Measurements from ENCODE around the gene SUPT3H. TPM values are rescaled to one million over a fixed set of nuclear protein-coding genes. Genes with fewer than 3 reads are reported as not detected.
A peak's percentile ranks its signal among the peaks of the same experiment; 100 is the strongest.

Gene SUPT3H
- total and polyA plus RNA-seq, 5 experiments from 2014 or later: 16.9 to 20.8 (median 20.0) TPM

DNA sequence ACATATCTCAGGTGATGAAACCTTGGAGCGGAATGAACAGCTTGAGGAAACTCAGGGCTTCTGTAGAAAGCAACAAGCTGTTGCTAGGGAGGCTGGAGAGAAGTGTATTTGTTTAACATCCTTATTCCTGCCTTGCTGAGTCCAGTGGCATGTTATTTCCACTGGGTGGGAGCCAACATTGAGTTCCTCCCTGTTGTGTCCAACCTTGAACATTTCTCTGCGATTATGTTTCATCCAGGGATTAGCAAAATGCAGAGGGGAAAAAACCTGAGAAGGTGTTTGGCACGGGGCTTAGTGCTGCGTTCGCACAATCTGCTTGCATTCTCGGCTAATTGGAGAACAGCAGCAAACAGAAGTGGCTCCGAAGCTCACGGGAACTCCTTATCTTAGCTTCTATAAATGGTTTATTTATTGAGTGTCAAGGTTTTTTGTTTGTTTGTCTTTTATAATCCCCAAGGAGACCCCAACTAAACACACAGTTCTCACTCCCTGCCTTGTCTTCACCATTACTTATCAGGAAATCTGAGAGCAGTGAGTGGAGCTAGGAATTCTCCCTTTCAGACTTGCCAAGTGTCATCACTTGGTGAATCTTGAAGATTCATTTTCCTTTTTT lies 577.5 kb downstream of the SUPT3H start:
- Mint-ChIP-seq H3K36me3 (peaks cover 0 to 5% (median 0%) of the 10 kb centered on the region in 3 donors), H3K4me3 (no peak overlapping the region), H3K27me3 (peaks cover 0 to 2% (median 0%) of the 10 kb centered on the region in 5 donors), H3K9me3 (peaks cover 0 to 5% (median 0%) of the 10 kb centered on the region in 9 donors), H3K27ac (no peak overlapping the region), H3K4me1 (peaks cover 0 to 10% (median 8%) of the 10 kb centered on the region in 4 donors)
- POLR2A ChIA-PET: no interaction called here
- DNase-seq: no peak
- no peak for ATAC-seq

DNA sequence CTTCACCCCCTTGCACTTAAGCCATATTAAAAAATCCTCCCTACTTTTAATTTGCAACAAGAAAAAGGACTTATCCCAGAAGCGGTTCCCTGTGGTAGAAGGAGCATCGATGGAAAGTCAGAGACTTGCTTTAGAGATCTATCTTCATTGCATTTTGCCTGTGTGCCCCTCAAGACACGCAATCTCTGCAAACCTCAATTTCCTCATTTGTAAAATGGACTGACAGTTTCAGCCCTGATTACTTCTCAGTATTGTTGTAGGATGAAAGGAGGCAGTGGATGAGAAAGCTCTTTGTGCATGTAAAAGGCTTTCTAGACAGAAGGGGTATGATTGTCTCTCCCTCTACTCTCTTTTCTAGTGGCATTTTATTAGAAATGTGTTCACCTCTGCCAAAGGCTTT lies 580.0 kb downstream of the SUPT3H start:
- H3K36me3 Mint-ChIP-seq: peaks cover 0 to 5% (median 0%) of the 10 kb centered on the region in 3 donors
- POLR2A ChIA-PET: no interaction called here
- peaks cover 0 to 5% (median 0%) of the 10 kb centered on the region in 9 donors for H3K9me3 Mint-ChIP-seq
- H3K4me3 Mint-ChIP-seq: no peak overlapping the region
- H3K27ac Mint-ChIP-seq: no peak overlapping the region
- ATAC-seq (no peak), DNase-seq (no peak)
- H3K27me3 Mint-ChIP-seq: peaks cover 0 to 5% (median 2%) of the 10 kb centered on the region in 5 donors
- H3K4me1 Mint-ChIP-seq: peaks cover 0 to 6% (median under 1%) of the 10 kb centered on the region in 4 donors

- H3K27me3 Mint-ChIP-seq: peaks cover 0 to 5% (median 2%) of the 10 kb centered on the region in 5 donors
- DNase-seq (no peak), ATAC-seq (no peak)
- peaks cover 0 to 7% (median 3%) of the 10 kb centered on the region in 4 donors for H3K4me1 Mint-ChIP-seq
- peaks cover 0 to 10% (median 0%) of the 10 kb centered on the region in 3 donors for H3K36me3 Mint-ChIP-seq
- H3K4me3 Mint-ChIP-seq: no peak overlapping the region
- POLR2A ChIA-PET: no interaction called here
- H3K27ac Mint-ChIP-seq: no peak overlapping the region
- H3K9me3 Mint-ChIP-seq: peaks cover 0 to 9% (median 0%) of the 10 kb centered on the region in 9 donors
These were observed 582.4 kb downstream of the SUPT3H start for GRCh38 chr6:44795326-44795725.

DNA sequence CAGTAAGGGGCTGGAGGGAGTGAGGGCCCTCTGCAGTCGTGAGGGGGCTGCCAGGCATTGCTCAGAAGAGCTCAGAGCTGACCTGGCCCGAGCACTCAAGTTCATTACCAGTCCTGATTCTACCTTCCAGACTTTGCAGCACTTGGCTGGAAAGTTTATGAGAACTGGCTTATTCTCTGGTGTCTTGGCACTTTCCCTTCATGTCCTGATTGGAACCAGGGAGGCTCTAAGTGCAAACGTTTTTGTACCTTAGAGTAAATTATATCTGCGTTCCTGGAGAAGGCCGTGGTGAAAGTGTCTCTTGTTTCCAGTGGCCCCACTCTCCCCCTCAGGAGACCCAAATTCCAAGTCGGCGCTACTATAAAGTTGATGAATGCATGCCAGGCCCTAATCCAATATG lies 587.9 kb downstream of the SUPT3H start:
- H3K4me1 Mint-ChIP-seq: peaks cover 18 to 27% (median 24%) of the 10 kb centered on the region in 4 donors
- no peak overlapping the region for H3K4me3 Mint-ChIP-seq
- no peak for DNase-seq
- no peak for ATAC-seq
- no peak overlapping the region for H3K27ac Mint-ChIP-seq
- POLR2A ChIA-PET: interaction anchor here (0.6 kb wide), 1 partner anchor 419 kb away, joined by 3 read pairs; no protein-coding TSS in a partner anchor
- H3K36me3 Mint-ChIP-seq: peaks cover 0 to 5% (median 3%) of the 10 kb centered on the region in 3 donors
- peaks cover 0 to 17% (median 0%) of the 10 kb centered on the region in 9 donors for H3K9me3 Mint-ChIP-seq
- H3K27me3 Mint-ChIP-seq: peaks cover 0 to 4% (median 2%) of the 10 kb centered on the region in 5 donors

- Mint-ChIP-seq H3K36me3 (peaks cover 0 to 5% (median 3%) of the 10 kb centered on the region in 3 donors), H3K9me3 (peaks cover 0 to 24% (median 0%) of the 10 kb centered on the region in 9 donors), H3K4me1 (peaks cover 18 to 27% (median 24%) of the 10 kb centered on the region in 4 donors), H3K4me3 (no peak overlapping the region), H3K27me3 (peaks cover 0 to 3% (median 2%) of the 10 kb centered on the region in 5 donors), H3K27ac (peak overlapping the region in 5 of 10 donors; percentile 25 to 77 (median 61))
- POLR2A ChIA-PET: no interaction called here
- no peak for ATAC-seq
- DNase-seq: no peak
These were observed 588.7 kb downstream of the SUPT3H start for GRCh38 chr6:44789061-44789460.

GRCh38 chr6:44788387-44788981 lies 589.2 kb downstream of the SUPT3H start:
- POLR2A ChIA-PET: interaction anchor here (0.7 to 1.3 kb wide), 2 partner anchors 145 to 574 kb away, joined by 3 to 4 read pairs; no protein-coding TSS in a partner anchor
- DNase-seq: no peak
- no peak for ATAC-seq
- peaks cover 18 to 27% (median 24%) of the 10 kb centered on the region in 4 donors for H3K4me1 Mint-ChIP-seq
- H3K27me3 Mint-ChIP-seq: peaks cover 0 to 3% (median 2%) of the 10 kb centered on the region in 5 donors
- peak overlapping the region in 7 of 10 donors; percentile 12 to 79 (median 50) for H3K4me3 Mint-ChIP-seq
- H3K36me3 Mint-ChIP-seq: peaks cover 0 to 11% (median 8%) of the 10 kb centered on the region in 3 donors
- peak overlapping the region in 6 of 10 donors; percentile 1 to 38 (median 23) for H3K27ac Mint-ChIP-seq
- peaks cover 0 to 30% (median 4%) of the 10 kb centered on the region in 9 donors for H3K9me3 Mint-ChIP-seq

GRCh38 chr6:44787254-44787834 lies 590.4 kb downstream of the SUPT3H start:
- peak overlapping the region in 9 of 10 donors; percentile 1 to 82 (median 69) for H3K27ac Mint-ChIP-seq
- H3K27me3 Mint-ChIP-seq: peaks cover 0 to 2% (median 0%) of the 10 kb centered on the region in 5 donors
- POLR2A ChIA-PET: interaction anchor here (1.2 to 1.3 kb wide), 2 partner anchors 16 to 146 kb away, joined by 3 read pairs; no protein-coding TSS in a partner anchor
- ATAC-seq (peak; percentile 94 to 97), DNase-seq (peak in 4 of 10 donors; percentile 15 to 53 (median 38))
- peak overlapping the region; percentile 13 to 80 (median 57) for H3K4me3 Mint-ChIP-seq
- peaks cover 0 to 14% (median 11%) of the 10 kb centered on the region in 3 donors for H3K36me3 Mint-ChIP-seq
- peaks cover 18 to 27% (median 23%) of the 10 kb centered on the region in 4 donors for H3K4me1 Mint-ChIP-seq
- peaks cover 0 to 34% (median 4%) of the 10 kb centered on the region in 9 donors for H3K9me3 Mint-ChIP-seq

DNA sequence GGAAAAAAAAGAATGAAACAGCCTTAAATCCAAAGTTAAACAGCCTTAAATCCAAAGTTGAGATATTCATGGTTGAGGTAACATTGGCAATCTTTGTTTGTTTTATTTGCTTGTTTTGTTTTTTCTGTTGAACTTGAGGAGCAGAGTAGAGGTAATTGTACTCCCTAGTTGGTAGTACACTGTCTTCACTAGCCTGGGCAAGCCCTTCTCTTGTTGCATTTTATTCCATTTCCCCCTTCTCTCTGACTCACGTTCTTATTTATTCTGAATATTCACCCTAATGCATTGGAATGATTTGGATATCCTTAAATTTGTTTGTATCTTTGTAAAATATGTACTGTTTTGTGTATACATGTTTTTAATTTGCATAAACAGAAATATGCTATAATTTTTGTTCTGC lies 592.6 kb downstream of the SUPT3H start:
- POLR2A ChIA-PET: no interaction called here

GRCh38 chr6:44784195-44784594 lies 593.5 kb downstream of the SUPT3H start:
- ATAC-seq: no peak
- H3K4me3 Mint-ChIP-seq: no peak overlapping the region
- H3K36me3 Mint-ChIP-seq: peaks cover 0 to 11% (median 9%) of the 10 kb centered on the region in 3 donors
- no peak overlapping the region for H3K27ac Mint-ChIP-seq
- no peak for DNase-seq
- POLR2A ChIA-PET: interaction anchor here (1.0 kb wide), 1 partner anchor 567 kb away, joined by 3 read pairs; no protein-coding TSS in a partner anchor
- H3K27me3 Mint-ChIP-seq: no peaks in the 10 kb centered on the region
- H3K9me3 Mint-ChIP-seq: peaks cover 0 to 29% (median 4%) of the 10 kb centered on the region in 9 donors
- peaks cover 15 to 25% (median 21%) of the 10 kb centered on the region in 4 donors for H3K4me1 Mint-ChIP-seq

More for the DNA sequence above, 592.6 kb downstream of the SUPT3H start:
- ATAC-seq: no peak
- H3K9me3 Mint-ChIP-seq: peaks cover 0 to 29% (median 4%) of the 10 kb centered on the region in 9 donors
- no peak for DNase-seq
- H3K4me1 Mint-ChIP-seq: peaks cover 18 to 24% (median 21%) of the 10 kb centered on the region in 4 donors
- no peak overlapping the region for H3K4me3 Mint-ChIP-seq
- no peak overlapping the region for H3K27ac Mint-ChIP-seq
- H3K36me3 Mint-ChIP-seq: peaks cover 0 to 11% (median 9%) of the 10 kb centered on the region in 3 donors
- no peaks in the 10 kb centered on the region for H3K27me3 Mint-ChIP-seq

- POLR2A ChIA-PET: no interaction called here
- Mint-ChIP-seq H3K27ac (peak overlapping the region in 1 of 10 donors; percentile 16), H3K4me1 (peaks cover 6 to 16% (median 8%) of the 10 kb centered on the region in 4 donors), H3K36me3 (peaks cover 0 to 11% (median 9%) of the 10 kb centered on the region in 3 donors), H3K27me3 (no peaks in the 10 kb centered on the region), H3K4me3 (no peak overlapping the region), H3K9me3 (peaks cover 0 to 29% (median 4%) of the 10 kb centered on the region in 9 donors)
- ATAC-seq (no peak), DNase-seq (no peak)
These were observed 594.8 kb downstream of the SUPT3H start for GRCh38 chr6:44782892-44783291.

- peaks cover 0 to 7% (median 0%) of the 10 kb centered on the region in 4 donors for H3K4me1 Mint-ChIP-seq
- peaks cover 0 to 11% (median 9%) of the 10 kb centered on the region in 3 donors for H3K36me3 Mint-ChIP-seq
- no peaks in the 10 kb centered on the region for H3K27me3 Mint-ChIP-seq
- H3K27ac Mint-ChIP-seq: peak overlapping the region in 1 of 10 donors; percentile 11
- POLR2A ChIA-PET: no interaction called here
- DNase-seq: no peak
- ATAC-seq: no peak
- no peak overlapping the region for H3K4me3 Mint-ChIP-seq
- H3K9me3 Mint-ChIP-seq: peaks cover 0 to 29% (median 4%) of the 10 kb centered on the region in 9 donors
These were observed 595.7 kb downstream of the SUPT3H start for GRCh38 chr6:44781912-44782597.

GRCh38 chr6:44780161-44780560 lies 597.6 kb downstream of the SUPT3H start:
- H3K36me3 Mint-ChIP-seq: peaks cover 0 to 19% (median 10%) of the 10 kb centered on the region in 3 donors
- H3K4me3 Mint-ChIP-seq: no peak overlapping the region
- no peaks in the 10 kb centered on the region for H3K27me3 Mint-ChIP-seq
- H3K9me3 Mint-ChIP-seq: peaks cover 0 to 26% (median 4%) of the 10 kb centered on the region in 9 donors
- DNase-seq (no peak), ATAC-seq (no peak)
- H3K4me1 Mint-ChIP-seq: peaks cover 0 to 7% (median 0%) of the 10 kb centered on the region in 4 donors
- H3K27ac Mint-ChIP-seq: no peak overlapping the region
- POLR2A ChIA-PET: no interaction called here

Data from naive thymus-derived CD8-positive, alpha-beta T cell (primary cell).